ENCODE results near the gene COL27A1.

COL27A1 gene

GRCh38 chr9:114174876-114175771 is 19.8 kb downstream of the COL27A1 start:
- no peak for DNase-seq (ENCODE audit: low read depth in 1 of 2, low spot score in 1 of 2)
- H3K27ac ChIP-seq (replicated peaks): no peak overlapping the region

GRCh38 chr9:114176624-114177291 is 21.4 kb downstream of the COL27A1 start:
- no peak for DNase-seq (ENCODE audit: low read depth in 1 of 2, low spot score in 1 of 2)
- TF ChIP-seq GABPA (IDR thresholded peaks at IDR 0.05; ENCODE audit: low read depth) (no peak), REST (IDR thresholded peaks at IDR 0.05; ENCODE audit: insufficient replicate concordance, low read depth) (no peak), SPI1 (IDR thresholded peaks at IDR 0.05; ENCODE audit: borderline replicate concordance, low read depth) (no peak), POLR2AphosphoS5 (IDR thresholded peaks at IDR 0.05; ENCODE audit: low read depth) (no peak), CTCF (IDR thresholded peaks at IDR 0.05; ENCODE audit: insufficient read depth, low read length) (no peak)
- Histone ChIP-seq H3K27me3 (ENCODE audit: insufficient read depth, poor library complexity, severe bottlenecking) (peaks cover 7% of the 10 kb centered on the region), H3K4me3 (replicated peaks; ENCODE audit: insufficient read depth, low read length) (no peak overlapping the region), H3K27ac (replicated peaks) (no peak overlapping the region)

More at GRCh38 chr9:114174876-114175771, 19.8 kb downstream of the COL27A1 start:
- H3K27me3 ChIP-seq (ENCODE audit: insufficient read depth, poor library complexity, severe bottlenecking): peaks cover 7% of the 10 kb centered on the region
- TF ChIP-seq GABPA (IDR thresholded peaks at IDR 0.05; ENCODE audit: low read depth) (no peak), REST (IDR thresholded peaks at IDR 0.05; ENCODE audit: insufficient replicate concordance, low read depth) (no peak), CTCF (IDR thresholded peaks at IDR 0.05; ENCODE audit: insufficient read depth, low read length) (no peak), SPI1 (IDR thresholded peaks at IDR 0.05; ENCODE audit: borderline replicate concordance, low read depth) (no peak), POLR2AphosphoS5 (IDR thresholded peaks at IDR 0.05; ENCODE audit: low read depth) (no peak)
- H3K4me3 ChIP-seq (replicated peaks; ENCODE audit: insufficient read depth, low read length): no peak overlapping the region

GRCh38 chr9:114177423-114178064 is 22.2 kb downstream of the COL27A1 start:
- no peak for DNase-seq (ENCODE audit: low read depth in 1 of 2, low spot score in 1 of 2)
- Histone ChIP-seq H3K27me3 (ENCODE audit: insufficient read depth, poor library complexity, severe bottlenecking) (peaks cover 7% of the 10 kb centered on the region), H3K4me3 (replicated peaks; ENCODE audit: insufficient read depth, low read length) (no peak overlapping the region), H3K27ac (replicated peaks) (no peak overlapping the region)
- TF ChIP-seq CTCF (IDR thresholded peaks at IDR 0.05; ENCODE audit: insufficient read depth, low read length): no peak
